HCT116 (cell line): ENCODE data around the gene PCSK6. TPM values are rescaled to one million over a fixed set of nuclear protein-coding genes. Genes with fewer than 3 reads are reported as not detected.

Source experiments
- ATAC-seq: fragments of 200-7000 bp; cut with Tn5 transposase; 2 replicates; pipeline ENCODE4 v1.9.1; 2020; ENCODE audit warnings: mild to moderate bottlenecking, moderate library complexity
- BruUV-seq: library from RNA; stranded (reverse); fragments of 400-500 nt; replicated peaks from 2 replicates; lab custom pipeline; 2021; lab: Mats Ljungman, UMichigan
- CTCF ChIA-PET: fragments of 300-600 bp; sonication (Branson Sonifier 250); formaldehyde crosslinking; loops from one replicate; lab custom pipeline; 2021; ENCODE audit warnings: antibody characterized with exemption; lab: Charles Lee
- POLR2A ChIA-PET: fragments of 300-600, 350-600 bp; sonication (Branson Sonifier 250); formaldehyde crosslinking; loops from one replicate; lab custom pipeline; 2021; ENCODE audit warnings: antibody characterized with exemption; lab: Charles Lee
- RAD21 ChIA-PET, 2 experiments: fragments of 300-600 bp; sonication (Branson Sonifier 250); formaldehyde crosslinking; loops; one replicate each; lab custom pipeline; 2023; ENCODE audit warnings: low total read pairs in 2 of 2; ENCODE audit not compliant: uncharacterized antibody in 2 of 2, unreplicated experiment in 2 of 2, low non-redundant PET in 1 of 2; lab: Charles Lee
- DNase-seq: peaks from one replicate; pipeline ENCODE4 v3.0.0-alpha.2; 2010; ENCODE audit warnings: low read depth, low spot score
- H2AFZ ChIP-seq: fragments of 200-600 bp; shearing (Covaris generic), sonication (generic); 2 replicates; pipeline ENCODE4 v1.6.1; 2017; ENCODE audit warnings: low read depth, mixed run types, mixed read lengths, antibody characterized with exemption, low read length; ENCODE audit not compliant: poor library complexity, severe bottlenecking
- H3K27ac ChIP-seq: 2 replicates; pipeline ENCODE4 v1.5.1; 2012; ENCODE audit warnings: low read depth, low read length
- H3K27me3 ChIP-seq: fragments of 200-600 bp; sonication (generic); 2 replicates; pipeline ENCODE4 v1.6.1; 2016; ENCODE audit warnings: mixed run types, low read length, mixed read lengths; ENCODE audit not compliant: insufficient read depth
- H3K36me3 ChIP-seq, 2 experiments: fragments of 200-500 bp in 1 of 2; fragments of 200-600 bp in 1 of 2; sonication (Bioruptor generic) in 1 of 2; sonication (generic) in 1 of 2; 2 replicates each; pipeline versions ENCODE4 v1.5.1 to v1.6.1; 2014 to 2016; ENCODE audit warnings: low read length in 2 of 2, inconsistent platforms in 1 of 2, mixed read lengths in 1 of 2, mixed run types in 1 of 2; ENCODE audit not compliant: insufficient read depth in 2 of 2, control insufficient read depth in 1 of 2
- H3K4me1 ChIP-seq, 2 experiments: fragments of 200-600 bp in 1 of 2; sonication (generic) in 1 of 2; 2 replicates each; pipeline versions ENCODE4 v1.5.1 to v1.6.1; 2012 to 2017; ENCODE audit warnings: low read length in 2 of 2, inconsistent platforms in 1 of 2, mild to moderate bottlenecking in 1 of 2, mixed read lengths in 1 of 2, mixed run types in 1 of 2, moderate library complexity in 1 of 2; ENCODE audit not compliant: insufficient read depth in 2 of 2, control insufficient read depth in 1 of 2
- H3K4me2 ChIP-seq: fragments of 200-600 bp; sonication (generic); 2 replicates; pipeline ENCODE4 v1.6.1; 2017; ENCODE audit warnings: mixed run types, low read length, mixed read lengths
- H3K4me3 ChIP-seq, 2 experiments: fragments of 200-600 bp in 1 of 2; sonication (generic) in 1 of 2; replicated peaks in 1 of 2; 2 replicates each; pipeline ENCODE4 v1.5.1; 2011 to 2016; ENCODE audit warnings: low read length in 2 of 2, control low read depth in 1 of 2, low read depth in 1 of 2, mild to moderate bottlenecking in 1 of 2, mixed read lengths in 1 of 2, mixed run types in 1 of 2
- H3K79me2 ChIP-seq: fragments of 200-600 bp; sonication (generic); 2 replicates; pipeline ENCODE4 v1.6.1; 2017; ENCODE audit warnings: mild to moderate bottlenecking, mixed run types, low read length, moderate library complexity, mixed read lengths; ENCODE audit not compliant: insufficient read depth
- H3K9ac ChIP-seq: fragments of 200-600 bp; sonication (generic); 2 replicates; pipeline ENCODE4 v1.6.1; 2016; ENCODE audit warnings: low read length, mixed read lengths
- H3K9me2 ChIP-seq: fragments of 200-600 bp; sonication (generic), shearing (Covaris generic); 2 replicates; pipeline ENCODE4 v1.6.1; 2017; ENCODE audit warnings: mixed run types, mild to moderate bottlenecking, moderate library complexity; ENCODE audit not compliant: insufficient read depth
- H3K9me3 ChIP-seq, 2 experiments: fragments of 200-500 bp in 1 of 2; fragments of 200-600 bp in 1 of 2; sonication (Bioruptor generic) in 1 of 2; sonication (generic) in 1 of 2; 2 replicates each; pipeline ENCODE4 v1.6.1; 2014 to 2017; ENCODE audit warnings: low read length in 2 of 2, mixed read lengths in 2 of 2, inconsistent platforms in 1 of 2, low read depth in 1 of 2, mild to moderate bottlenecking in 1 of 2, mixed run types in 1 of 2, moderate library complexity in 1 of 2; ENCODE audit not compliant: control insufficient read depth in 1 of 2, insufficient read depth in 1 of 2
- H4K20me1 ChIP-seq: fragments of 200-600 bp; sonication (generic), shearing (Covaris generic); 2 replicates; pipeline ENCODE4 v1.6.1; 2017; ENCODE audit warnings: mixed run types, mild to moderate bottlenecking, moderate library complexity; ENCODE audit not compliant: insufficient read depth
- ATF3 ChIP-seq: IDR thresholded peaks from 2 replicates; pipeline ENCODE4 v1.6.1; 2012
- CBX3 ChIP-seq: IDR thresholded peaks from 2 replicates; pipeline ENCODE4 v1.6.1; 2012; ENCODE audit warnings: low read depth
- EGR1 ChIP-seq: IDR thresholded peaks from 2 replicates; pipeline ENCODE4 v1.6.1; 2012; ENCODE audit warnings: low read depth
- EZH2 ChIP-seq: fragments of 200-600 bp; sonication (generic); IDR thresholded peaks from 2 replicates; pipeline ENCODE4 v1.6.1; 2017; ENCODE audit warnings: antibody characterized with exemption, mixed run types
- EZH2phosphoT487 ChIP-seq: fragments of 200-600 bp; IDR thresholded peaks from 2 replicates; pipeline ENCODE4 v1.6.1; 2018; ENCODE audit warnings: antibody characterized with exemption, borderline replicate concordance
- FOSL1 ChIP-seq: IDR thresholded peaks from 2 replicates; pipeline ENCODE4 v1.6.1; 2012; ENCODE audit warnings: low read depth
- POLR2AphosphoS5 ChIP-seq: IDR thresholded peaks from 2 replicates; pipeline ENCODE4 v1.6.1; 2011; ENCODE audit warnings: mild to moderate bottlenecking, low read depth, low read length, moderate library complexity
- RAD21 ChIP-seq: IDR thresholded peaks from 2 replicates; pipeline ENCODE4 v1.6.1; 2012; ENCODE audit warnings: low read depth, mild to moderate bottlenecking
- SIN3A ChIP-seq: IDR thresholded peaks from 2 replicates; pipeline ENCODE4 v1.6.1; 2012; ENCODE audit warnings: low read depth
- SP1 ChIP-seq: IDR thresholded peaks from 2 replicates; pipeline ENCODE4 v1.6.1; 2012; ENCODE audit warnings: low read depth
- SRF ChIP-seq: IDR thresholded peaks from 2 replicates; pipeline ENCODE4 v1.6.1; 2012; ENCODE audit warnings: low read depth
- YY1 ChIP-seq: IDR thresholded peaks from 2 replicates; pipeline ENCODE4 v1.6.1; 2011; ENCODE audit warnings: low read length, low read depth, moderate library complexity, mild to moderate bottlenecking; ENCODE audit not compliant: insufficient replicate concordance; ENCODE audit errors: extremely low read depth
- ZBTB33 ChIP-seq: IDR thresholded peaks from 2 replicates; pipeline ENCODE4 v1.6.1; 2011; ENCODE audit warnings: mild to moderate bottlenecking, low read length, moderate library complexity; ENCODE audit not compliant: insufficient replicate concordance; ENCODE audit errors: extremely low read depth
- ZFX ChIP-seq: fragments of 450-650 bp; IDR thresholded peaks from 2 replicates; pipeline ENCODE4 v1.6.1; 2017
- intact Hi-C: fragments of 100-400 bp; cut with micrococcal nuclease; formaldehyde crosslinking; loops from 2 replicates; pipeline ENCODE4 v1.10.0; 2022
- total RNA-seq: library from RNA; stranded (reverse); gene quantifications from one replicate; pipeline ENCODE4 v1.2.1, GENCODE V29; 2021; ENCODE audit not compliant: unreplicated experiment
- TF ChIP-seq, protein P1 (sequence below): IDR thresholded peaks from 2 replicates; pipeline ENCODE4 v1.6.1; 2012; ENCODE audit warnings: low read depth
- TF ChIP-seq, protein P2 (sequence below), 3 experiments: fragments of 200-600 bp in 1 of 3; sonication (generic) in 1 of 3; IDR thresholded peaks in 2 of 3; conservative IDR thresholded peaks in 1 of 3; 2 replicates each; pipeline ENCODE4 v1.5.1; 2012 to 2017; ENCODE audit warnings: low read depth in 2 of 3, low read length in 2 of 3, antibody characterized with exemption in 1 of 3, borderline replicate concordance in 1 of 3, control low read depth in 1 of 3, mild to moderate bottlenecking in 1 of 3, mixed read lengths in 1 of 3, mixed run types in 1 of 3, moderate library complexity in 1 of 3; ENCODE audit not compliant: insufficient read depth in 1 of 3

Gene PCSK6
- total RNA-seq, 1 experiment from 2014 or later, result 13.5 TPM

DNA sequence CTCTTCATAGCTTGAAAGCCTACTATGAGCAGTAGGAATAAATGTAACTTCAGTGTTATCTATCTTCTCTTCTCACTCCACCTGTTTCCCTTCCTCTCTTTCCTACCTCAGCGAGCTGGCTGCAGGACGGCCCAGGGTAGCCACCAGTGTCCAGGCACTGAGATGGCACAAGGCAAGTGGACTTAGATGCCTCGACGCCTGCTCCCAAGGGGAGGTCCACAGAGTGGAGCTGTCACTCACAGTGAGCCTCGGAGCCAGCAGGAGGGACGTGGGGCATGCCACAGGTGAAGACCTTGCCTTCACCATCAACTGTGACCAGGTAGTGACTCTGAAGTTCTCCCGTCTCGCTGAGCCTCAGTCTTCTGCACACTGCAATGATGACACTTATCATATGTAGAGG, 88.2 kb downstream of the PCSK6 start:
- no peaks in the 10 kb centered on the region for H3K4me1 ChIP-seq
- H4K20me1 ChIP-seq, result no peaks in the 10 kb centered on the region
- ChIA-PET POLR2A (no interaction called here), CTCF (no interaction called here), RAD21 (no interaction called here)
- intact Hi-C loops, result no loop called here
- no peak overlapping the region for H2AFZ ChIP-seq
- H3K9ac ChIP-seq, result no peak overlapping the region
- BruUV-seq, result no TSS peak
- H3K27ac ChIP-seq, result no peak overlapping the region
- no peaks in the 10 kb centered on the region for H3K79me2 ChIP-seq
- H3K4me2 ChIP-seq, result no peak overlapping the region
- no peaks in the 10 kb centered on the region for H3K36me3 ChIP-seq
- no peak overlapping the region for H3K4me3 ChIP-seq
- ATAC-seq, result no peak
- H3K27me3 ChIP-seq, result no peaks in the 10 kb centered on the region
- no peak for TF ChIP-seq YY1
- no peak for TF ChIP-seq ATF3
- TF ChIP-seq, protein P1, sequence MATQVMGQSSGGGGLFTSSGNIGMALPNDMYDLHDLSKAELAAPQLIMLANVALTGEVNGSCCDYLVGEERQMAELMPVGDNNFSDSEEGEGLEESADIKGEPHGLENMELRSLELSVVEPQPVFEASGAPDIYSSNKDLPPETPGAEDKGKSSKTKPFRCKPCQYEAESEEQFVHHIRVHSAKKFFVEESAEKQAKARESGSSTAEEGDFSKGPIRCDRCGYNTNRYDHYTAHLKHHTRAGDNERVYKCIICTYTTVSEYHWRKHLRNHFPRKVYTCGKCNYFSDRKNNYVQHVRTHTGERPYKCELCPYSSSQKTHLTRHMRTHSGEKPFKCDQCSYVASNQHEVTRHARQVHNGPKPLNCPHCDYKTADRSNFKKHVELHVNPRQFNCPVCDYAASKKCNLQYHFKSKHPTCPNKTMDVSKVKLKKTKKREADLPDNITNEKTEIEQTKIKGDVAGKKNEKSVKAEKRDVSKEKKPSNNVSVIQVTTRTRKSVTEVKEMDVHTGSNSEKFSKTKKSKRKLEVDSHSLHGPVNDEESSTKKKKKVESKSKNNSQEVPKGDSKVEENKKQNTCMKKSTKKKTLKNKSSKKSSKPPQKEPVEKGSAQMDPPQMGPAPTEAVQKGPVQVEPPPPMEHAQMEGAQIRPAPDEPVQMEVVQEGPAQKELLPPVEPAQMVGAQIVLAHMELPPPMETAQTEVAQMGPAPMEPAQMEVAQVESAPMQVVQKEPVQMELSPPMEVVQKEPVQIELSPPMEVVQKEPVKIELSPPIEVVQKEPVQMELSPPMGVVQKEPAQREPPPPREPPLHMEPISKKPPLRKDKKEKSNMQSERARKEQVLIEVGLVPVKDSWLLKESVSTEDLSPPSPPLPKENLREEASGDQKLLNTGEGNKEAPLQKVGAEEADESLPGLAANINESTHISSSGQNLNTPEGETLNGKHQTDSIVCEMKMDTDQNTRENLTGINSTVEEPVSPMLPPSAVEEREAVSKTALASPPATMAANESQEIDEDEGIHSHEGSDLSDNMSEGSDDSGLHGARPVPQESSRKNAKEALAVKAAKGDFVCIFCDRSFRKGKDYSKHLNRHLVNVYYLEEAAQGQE, result no peak
- no peak for TF ChIP-seq ZFX
- no peak for TF ChIP-seq EGR1
- TF ChIP-seq CBX3, result no peak
- TF ChIP-seq RAD21, result no peak
- TF ChIP-seq EZH2phosphoT487, result no peak
- no peak for TF ChIP-seq EZH2
- TF ChIP-seq FOSL1, result no peak
- no peak for TF ChIP-seq ZBTB33
- TF ChIP-seq SIN3A, result no peak
- no peak for TF ChIP-seq POLR2AphosphoS5
- no peak for TF ChIP-seq SP1
- TF ChIP-seq SRF, result no peak
- TF ChIP-seq, protein P2, sequence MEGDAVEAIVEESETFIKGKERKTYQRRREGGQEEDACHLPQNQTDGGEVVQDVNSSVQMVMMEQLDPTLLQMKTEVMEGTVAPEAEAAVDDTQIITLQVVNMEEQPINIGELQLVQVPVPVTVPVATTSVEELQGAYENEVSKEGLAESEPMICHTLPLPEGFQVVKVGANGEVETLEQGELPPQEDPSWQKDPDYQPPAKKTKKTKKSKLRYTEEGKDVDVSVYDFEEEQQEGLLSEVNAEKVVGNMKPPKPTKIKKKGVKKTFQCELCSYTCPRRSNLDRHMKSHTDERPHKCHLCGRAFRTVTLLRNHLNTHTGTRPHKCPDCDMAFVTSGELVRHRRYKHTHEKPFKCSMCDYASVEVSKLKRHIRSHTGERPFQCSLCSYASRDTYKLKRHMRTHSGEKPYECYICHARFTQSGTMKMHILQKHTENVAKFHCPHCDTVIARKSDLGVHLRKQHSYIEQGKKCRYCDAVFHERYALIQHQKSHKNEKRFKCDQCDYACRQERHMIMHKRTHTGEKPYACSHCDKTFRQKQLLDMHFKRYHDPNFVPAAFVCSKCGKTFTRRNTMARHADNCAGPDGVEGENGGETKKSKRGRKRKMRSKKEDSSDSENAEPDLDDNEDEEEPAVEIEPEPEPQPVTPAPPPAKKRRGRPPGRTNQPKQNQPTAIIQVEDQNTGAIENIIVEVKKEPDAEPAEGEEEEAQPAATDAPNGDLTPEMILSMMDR (IDR thresholded peaks at IDR 0.05 in 2 of 3, conservative IDR thresholded peaks at IDR 0.05 in 1 of 3; ENCODE audit: borderline replicate concordance in 1 of 3, insufficient read depth in 1 of 3, low read depth in 2 of 3, low read length in 2 of 3), result no peak
- TF ChIP-seq, all 23 proteins: peak for 0
- H3K9me2 ChIP-seq, result no peaks in the 10 kb centered on the region
- H3K9me3 ChIP-seq, result no peaks in the 10 kb centered on the region
- no peak for DNase-seq
